WTC11 (cell line): ENCODE results near the gene SPATS2. TPM values are rescaled to one million over a fixed set of nuclear protein-coding genes. Genes with fewer than 3 reads are reported as not detected.

Experiments
- ATAC-seq: fragments of 200-7000 bp; cut with Tn5 transposase; 2 replicates; pipeline ENCODE4 v1.10.0; 2021; ENCODE audit warnings: mild to moderate bottlenecking, moderate library complexity
- CTCF ChIA-PET: fragments of 300-600 bp; sonication (Branson Sonifier 250); formaldehyde crosslinking; loops from one replicate; lab custom pipeline; 2021; ENCODE audit warnings: antibody characterized with exemption; lab: Charles Lee
- POLR2A ChIA-PET: fragments of 350-600 bp; sonication (Branson Sonifier 250); formaldehyde crosslinking; loops from one replicate; lab custom pipeline; 2021; ENCODE audit warnings: antibody characterized with exemption; lab: Charles Lee
- DNase-seq: peaks from one replicate; pipeline ENCODE4 v3.0.0; 2021; ENCODE audit warnings: low spot score
- H3K27ac Mint-ChIP-seq: 2 replicates; pipeline ENCODE4 v1.8.0; 2021; ENCODE audit warnings: mixed read lengths
- H3K27me3 Mint-ChIP-seq: 2 replicates; pipeline ENCODE4 v1.8.0; 2021; ENCODE audit warnings: low read depth, mild to moderate bottlenecking, moderate library complexity, mixed read lengths
- H3K36me3 Mint-ChIP-seq: 2 replicates; pipeline ENCODE4 v1.8.0; 2021; ENCODE audit warnings: mixed read lengths
- H3K4me1 Mint-ChIP-seq: 2 replicates; pipeline ENCODE4 v1.8.0; 2022; ENCODE audit warnings: mixed read lengths
- H3K4me3 Mint-ChIP-seq: 2 replicates; pipeline ENCODE4 v1.8.0; 2021; ENCODE audit warnings: mild to moderate bottlenecking, moderate library complexity, mixed read lengths
- H3K9me3 Mint-ChIP-seq: 2 replicates; pipeline ENCODE4 v1.8.0; 2021; ENCODE audit warnings: mixed read lengths
- ATF1 ChIP-seq: sonication (generic); formaldehyde crosslinking; IDR thresholded peaks from 2 replicates; pipeline ENCODE4 v1.8.1; 2023; ENCODE audit warnings: mild to moderate bottlenecking, moderate library complexity, missing genetic modification reagents
- ATF3 ChIP-seq: sonication (generic); formaldehyde crosslinking; conservative IDR thresholded peaks from 2 replicates; pipeline ENCODE4 v1.8.1; 2022; ENCODE audit warnings: mild to moderate bottlenecking, missing genetic modification reagents
- CBFB ChIP-seq: sonication (generic); formaldehyde crosslinking; IDR thresholded peaks from 2 replicates; pipeline ENCODE4 v1.8.1; 2022; ENCODE audit warnings: mild to moderate bottlenecking, low read depth, missing genetic modification reagents
- FOXP1 ChIP-seq: sonication (generic); formaldehyde crosslinking; IDR thresholded peaks from 2 replicates; pipeline ENCODE4 v1.8.0; 2022; ENCODE audit warnings: missing genetic modification reagents, mild to moderate bottlenecking, moderate library complexity, borderline replicate concordance
- GTF2I ChIP-seq: fragments of 250-450 bp; sonication (Bioruptor Pico); conservative IDR thresholded peaks from 2 replicates; pipeline ENCODE4 v1.4.0; 2021; ENCODE audit warnings: mild to moderate bottlenecking
- JUN ChIP-seq: sonication (generic); formaldehyde crosslinking; IDR thresholded peaks from 2 replicates; pipeline ENCODE4 v1.8.0; 2023; ENCODE audit warnings: mild to moderate bottlenecking, missing genetic modification reagents
- KAT7 ChIP-seq: sonication (generic); formaldehyde crosslinking; IDR thresholded peaks from 2 replicates; pipeline ENCODE4 v1.8.1; 2023; ENCODE audit warnings: missing genetic modification reagents, mild to moderate bottlenecking, borderline replicate concordance
- MYBL2 ChIP-seq: sonication (generic); formaldehyde crosslinking; IDR thresholded peaks from 2 replicates; pipeline ENCODE4 v1.8.1; 2023; ENCODE audit warnings: mild to moderate bottlenecking, moderate library complexity, missing genetic modification reagents
- OVOL2 ChIP-seq: fragments of 250-450 bp; sonication (Bioruptor Pico); IDR thresholded peaks from 2 replicates; pipeline ENCODE4 v1.9.0; 2021; ENCODE audit warnings: mild to moderate bottlenecking, borderline replicate concordance
- SMAD3 ChIP-seq: sonication (generic); formaldehyde crosslinking; IDR thresholded peaks from 2 replicates; pipeline ENCODE4 v1.8.0; 2022; ENCODE audit warnings: missing genetic modification reagents, mild to moderate bottlenecking, borderline replicate concordance
- SMAD4 ChIP-seq: sonication (generic); formaldehyde crosslinking; IDR thresholded peaks from 2 replicates; pipeline ENCODE4 v1.8.0; 2022; ENCODE audit warnings: mild to moderate bottlenecking, missing genetic modification reagents
- USF2 ChIP-seq: sonication (generic); formaldehyde crosslinking; IDR thresholded peaks from 2 replicates; pipeline ENCODE4 v1.8.1; 2023; ENCODE audit warnings: mild to moderate bottlenecking, missing genetic modification reagents, moderate library complexity
- ZNF219 ChIP-seq: sonication (generic); formaldehyde crosslinking; IDR thresholded peaks from 2 replicates; pipeline ENCODE4 v1.8.0; 2023; ENCODE audit warnings: missing genetic modification reagents, mild to moderate bottlenecking, borderline replicate concordance
- ZNF232 ChIP-seq: sonication (generic); formaldehyde crosslinking; IDR thresholded peaks from 2 replicates; pipeline ENCODE4 v1.8.0; 2022; ENCODE audit warnings: mild to moderate bottlenecking, missing genetic modification reagents
- ZNF423 ChIP-seq: fragments of 250-450 bp; sonication (Bioruptor Pico); IDR thresholded peaks from 2 replicates; pipeline ENCODE4 v2.1.2; 2022; ENCODE audit warnings: mild to moderate bottlenecking, moderate library complexity
- total RNA-seq: library from RNA; stranded (reverse); gene quantifications from 3 replicates; pipeline ENCODE4 v1.2.3, GENCODE V29; 2021
- TF ChIP-seq, protein P1 (sequence below): sonication (generic); formaldehyde crosslinking; IDR thresholded peaks from 2 replicates; pipeline ENCODE4 v1.8.1; 2023; ENCODE audit warnings: mild to moderate bottlenecking, missing genetic modification reagents
- TF ChIP-seq, protein P2 (sequence below): fragments of 200-600 bp; IDR thresholded peaks from 2 replicates; pipeline ENCODE4 v1.8.0; 2022; ENCODE audit warnings: antibody characterized with exemption
- TF ChIP-seq, protein P3 (sequence below): sonication (generic); formaldehyde crosslinking; IDR thresholded peaks from 2 replicates; pipeline ENCODE4 v1.8.1; 2022; ENCODE audit warnings: mild to moderate bottlenecking, moderate library complexity, missing genetic modification reagents
- TF ChIP-seq, protein P4 (sequence below): sonication (generic); formaldehyde crosslinking; IDR thresholded peaks from 2 replicates; pipeline ENCODE4 v1.8.1; 2022; ENCODE audit warnings: missing genetic modification reagents, borderline replicate concordance
- TF ChIP-seq, protein P5 (sequence below): sonication (generic); formaldehyde crosslinking; IDR thresholded peaks from 2 replicates; pipeline ENCODE4 v1.8.1; 2023; ENCODE audit warnings: mild to moderate bottlenecking, moderate library complexity, missing genetic modification reagents
- TF ChIP-seq, protein P6 (sequence below): sonication (generic); formaldehyde crosslinking; IDR thresholded peaks from 2 replicates; pipeline ENCODE4 v1.8.0; 2023; ENCODE audit warnings: missing genetic modification reagents

Gene SPATS2
- total RNA-seq, 1 experiment from 2014 or later = 25.9 TPM

GRCh38 chr12:49537231-49537751 is 170.0 kb downstream of the SPATS2 start:
- no peaks in the 10 kb centered on the region for H3K36me3 Mint-ChIP-seq
- no peak overlapping the region for H3K27ac Mint-ChIP-seq

DNA sequence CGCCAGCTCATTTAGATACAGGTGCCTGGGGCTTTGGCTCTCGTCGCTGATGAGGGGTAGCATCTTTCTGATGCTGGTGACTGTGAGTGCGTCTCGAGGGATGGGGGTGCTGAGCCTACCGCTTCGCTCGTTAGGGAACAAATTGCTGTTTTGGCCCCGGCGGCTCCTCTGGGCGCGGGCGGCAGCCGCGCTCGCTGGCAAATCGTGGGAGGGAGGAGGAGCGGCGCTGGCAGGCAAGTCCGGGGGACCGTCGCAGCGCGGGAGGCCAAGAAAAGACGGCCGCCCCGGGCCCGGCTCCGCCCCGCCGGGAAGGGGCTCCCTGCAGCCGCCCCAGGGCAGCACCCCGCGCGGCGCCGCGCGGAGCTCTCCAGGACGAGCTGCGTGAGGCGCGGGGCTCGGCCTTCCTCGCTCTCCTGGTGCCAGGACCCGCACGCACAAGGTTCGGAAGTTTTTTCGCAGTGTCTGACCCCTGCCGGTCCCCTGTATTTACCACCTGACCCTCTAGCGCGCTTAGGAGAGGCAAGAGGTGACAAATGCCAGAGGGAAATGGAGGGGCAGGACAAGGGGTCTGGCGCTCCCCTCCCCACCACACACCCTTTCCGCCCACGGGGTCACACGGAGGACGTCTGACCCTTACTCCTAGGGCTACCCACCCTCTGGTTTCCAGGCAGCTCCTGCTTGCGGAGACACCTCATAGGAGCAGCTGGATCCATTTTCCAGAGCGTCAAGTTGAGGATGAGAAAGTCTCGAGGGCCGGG is 170.7 kb downstream of the SPATS2 start:
- Mint-ChIP-seq H3K4me1 (peaks cover 25% of the 10 kb centered on the region), H3K36me3 (no peaks in the 10 kb centered on the region), H3K27ac (no peak overlapping the region), H3K9me3 (no peaks in the 10 kb centered on the region), H3K4me3 (peak overlapping the region; percentile 74), H3K27me3 (peaks cover 83% of the 10 kb centered on the region)
- ChIA-PET CTCF (interaction anchor here (0.6 to 4.7 kb wide), 16 partner anchors 10 to 243 kb away, joined by 3 to 26 read pairs (median 6); partner anchors contain the start of genes PRPF40B, PRPH and SPATS2), POLR2A (interaction anchor here (0.6 kb wide), 1 partner anchor 214 kb away, joined by 3 read pairs; no protein-coding TSS in a partner anchor)
- ATAC-seq (peak; percentile 39), DNase-seq (no peak)
- TF ChIP-seq GTF2I (CRISPR knock-in tag) = 0 out of 2 replicates have a peak, but pooled peaks have one; percentile 34
- TF ChIP-seq, protein P1, sequence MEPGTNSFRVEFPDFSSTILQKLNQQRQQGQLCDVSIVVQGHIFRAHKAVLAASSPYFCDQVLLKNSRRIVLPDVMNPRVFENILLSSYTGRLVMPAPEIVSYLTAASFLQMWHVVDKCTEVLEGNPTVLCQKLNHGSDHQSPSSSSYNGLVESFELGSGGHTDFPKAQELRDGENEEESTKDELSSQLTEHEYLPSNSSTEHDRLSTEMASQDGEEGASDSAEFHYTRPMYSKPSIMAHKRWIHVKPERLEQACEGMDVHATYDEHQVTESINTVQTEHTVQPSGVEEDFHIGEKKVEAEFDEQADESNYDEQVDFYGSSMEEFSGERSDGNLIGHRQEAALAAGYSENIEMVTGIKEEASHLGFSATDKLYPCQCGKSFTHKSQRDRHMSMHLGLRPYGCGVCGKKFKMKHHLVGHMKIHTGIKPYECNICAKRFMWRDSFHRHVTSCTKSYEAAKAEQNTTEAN (CRISPR knock-in tag) = no peak
- TF ChIP-seq FOXP1 = peak; percentile 50; the same call in 1 of the 2 replicates
- TF ChIP-seq USF2 (CRISPR knock-in tag) = 0 out of 2 replicates have a peak, but pooled peaks have one; percentile 10

More at GRCh38 chr12:49537231-49537751, 170.0 kb downstream of the SPATS2 start:
- no peak for TF ChIP-seq ATF3 (CRISPR knock-in tag)
- TF ChIP-seq MYBL2 (CRISPR knock-in tag) = no peak
- TF ChIP-seq, protein P2, sequence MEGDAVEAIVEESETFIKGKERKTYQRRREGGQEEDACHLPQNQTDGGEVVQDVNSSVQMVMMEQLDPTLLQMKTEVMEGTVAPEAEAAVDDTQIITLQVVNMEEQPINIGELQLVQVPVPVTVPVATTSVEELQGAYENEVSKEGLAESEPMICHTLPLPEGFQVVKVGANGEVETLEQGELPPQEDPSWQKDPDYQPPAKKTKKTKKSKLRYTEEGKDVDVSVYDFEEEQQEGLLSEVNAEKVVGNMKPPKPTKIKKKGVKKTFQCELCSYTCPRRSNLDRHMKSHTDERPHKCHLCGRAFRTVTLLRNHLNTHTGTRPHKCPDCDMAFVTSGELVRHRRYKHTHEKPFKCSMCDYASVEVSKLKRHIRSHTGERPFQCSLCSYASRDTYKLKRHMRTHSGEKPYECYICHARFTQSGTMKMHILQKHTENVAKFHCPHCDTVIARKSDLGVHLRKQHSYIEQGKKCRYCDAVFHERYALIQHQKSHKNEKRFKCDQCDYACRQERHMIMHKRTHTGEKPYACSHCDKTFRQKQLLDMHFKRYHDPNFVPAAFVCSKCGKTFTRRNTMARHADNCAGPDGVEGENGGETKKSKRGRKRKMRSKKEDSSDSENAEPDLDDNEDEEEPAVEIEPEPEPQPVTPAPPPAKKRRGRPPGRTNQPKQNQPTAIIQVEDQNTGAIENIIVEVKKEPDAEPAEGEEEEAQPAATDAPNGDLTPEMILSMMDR = no peak
- no peak for TF ChIP-seq ZNF423
- TF ChIP-seq SMAD3 (CRISPR knock-in tag) = no peak
- TF ChIP-seq, protein P3, sequence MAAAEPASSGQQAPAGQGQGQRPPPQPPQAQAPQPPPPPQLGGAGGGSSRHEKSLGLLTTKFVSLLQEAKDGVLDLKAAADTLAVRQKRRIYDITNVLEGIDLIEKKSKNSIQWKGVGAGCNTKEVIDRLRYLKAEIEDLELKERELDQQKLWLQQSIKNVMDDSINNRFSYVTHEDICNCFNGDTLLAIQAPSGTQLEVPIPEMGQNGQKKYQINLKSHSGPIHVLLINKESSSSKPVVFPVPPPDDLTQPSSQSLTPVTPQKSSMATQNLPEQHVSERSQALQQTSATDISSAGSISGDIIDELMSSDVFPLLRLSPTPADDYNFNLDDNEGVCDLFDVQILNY = no peak
- TF ChIP-seq, protein P4, sequence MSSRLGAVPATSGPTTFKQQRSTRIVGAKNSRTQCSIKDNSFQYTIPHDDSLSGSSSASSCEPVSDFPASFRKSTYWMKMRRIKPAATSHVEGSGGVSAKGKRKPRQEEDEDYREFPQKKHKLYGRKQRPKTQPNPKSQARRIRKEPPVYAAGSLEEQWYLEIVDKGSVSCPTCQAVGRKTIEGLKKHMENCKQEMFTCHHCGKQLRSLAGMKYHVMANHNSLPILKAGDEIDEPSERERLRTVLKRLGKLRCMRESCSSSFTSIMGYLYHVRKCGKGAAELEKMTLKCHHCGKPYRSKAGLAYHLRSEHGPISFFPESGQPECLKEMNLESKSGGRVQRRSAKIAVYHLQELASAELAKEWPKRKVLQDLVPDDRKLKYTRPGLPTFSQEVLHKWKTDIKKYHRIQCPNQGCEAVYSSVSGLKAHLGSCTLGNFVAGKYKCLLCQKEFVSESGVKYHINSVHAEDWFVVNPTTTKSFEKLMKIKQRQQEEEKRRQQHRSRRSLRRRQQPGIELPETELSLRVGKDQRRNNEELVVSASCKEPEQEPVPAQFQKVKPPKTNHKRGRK (CRISPR knock-in tag) = no peak
- TF ChIP-seq FOXP1 = no peak
- TF ChIP-seq, protein P5, sequence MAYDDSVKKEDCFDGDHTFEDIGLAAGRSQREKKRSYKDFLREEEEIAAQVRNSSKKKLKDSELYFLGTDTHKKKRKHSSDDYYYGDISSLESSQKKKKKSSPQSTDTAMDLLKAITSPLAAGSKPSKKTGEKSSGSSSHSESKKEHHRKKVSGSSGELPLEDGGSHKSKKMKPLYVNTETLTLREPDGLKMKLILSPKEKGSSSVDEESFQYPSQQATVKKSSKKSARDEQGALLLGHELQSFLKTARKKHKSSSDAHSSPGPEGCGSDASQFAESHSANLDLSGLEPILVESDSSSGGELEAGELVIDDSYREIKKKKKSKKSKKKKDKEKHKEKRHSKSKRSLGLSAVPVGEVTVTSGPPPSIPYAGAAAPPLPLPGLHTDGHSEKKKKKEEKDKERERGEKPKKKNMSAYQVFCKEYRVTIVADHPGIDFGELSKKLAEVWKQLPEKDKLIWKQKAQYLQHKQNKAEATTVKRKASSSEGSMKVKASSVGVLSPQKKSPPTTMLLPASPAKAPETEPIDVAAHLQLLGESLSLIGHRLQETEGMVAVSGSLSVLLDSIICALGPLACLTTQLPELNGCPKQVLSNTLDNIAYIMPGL = no peak
- TF ChIP-seq ZNF219 (CRISPR knock-in tag) = no peak
- no peak for TF ChIP-seq CBFB (CRISPR knock-in tag)
- TF ChIP-seq, protein P6, sequence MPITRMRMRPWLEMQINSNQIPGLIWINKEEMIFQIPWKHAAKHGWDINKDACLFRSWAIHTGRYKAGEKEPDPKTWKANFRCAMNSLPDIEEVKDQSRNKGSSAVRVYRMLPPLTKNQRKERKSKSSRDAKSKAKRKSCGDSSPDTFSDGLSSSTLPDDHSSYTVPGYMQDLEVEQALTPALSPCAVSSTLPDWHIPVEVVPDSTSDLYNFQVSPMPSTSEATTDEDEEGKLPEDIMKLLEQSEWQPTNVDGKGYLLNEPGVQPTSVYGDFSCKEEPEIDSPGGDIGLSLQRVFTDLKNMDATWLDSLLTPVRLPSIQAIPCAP = no peak
- TF ChIP-seq ZNF232 (CRISPR knock-in tag) = no peak
- TF ChIP-seq KAT7 (CRISPR knock-in tag) = no peak
- no peak for TF ChIP-seq JUN
- no peak for TF ChIP-seq ATF1
- no peak for TF ChIP-seq SMAD4 (CRISPR knock-in tag)
- no peak for TF ChIP-seq OVOL2 (CRISPR knock-in tag)
- H3K9me3 Mint-ChIP-seq = no peaks in the 10 kb centered on the region
- peaks cover 77% of the 10 kb centered on the region for H3K27me3 Mint-ChIP-seq
- no peak for DNase-seq
- peaks cover 24% of the 10 kb centered on the region for H3K4me1 Mint-ChIP-seq
- peak; percentile 2; the same call in 1 of the 2 replicates for ATAC-seq
- POLR2A ChIA-PET = interaction anchor here (0.6 kb wide), 1 partner anchor 213 kb away, joined by 3 read pairs; no protein-coding TSS in a partner anchor
- CTCF ChIA-PET = interaction anchor here (0.6 to 4.7 kb wide), 18 partner anchors 10 to 271 kb away, joined by 3 to 26 read pairs (median 4); partner anchors contain the start of genes PRPF40B, PRPH and SPATS2
- H3K4me3 Mint-ChIP-seq = peak overlapping the region; percentile 74
